OCI-LY3 (cell line): ENCODE results near the gene FXYD5.

Experiments
- H2AFZ ChIP-seq: fragments of 200-600, 300-600 bp; shearing (Covaris generic); 2 replicates; pipeline ENCODE4 v1.6.0; 2014; ENCODE audit warnings: antibody characterized with exemption, low read depth, low read length
- H3K27ac ChIP-seq: fragments of 200-600, 300-600 bp; sonication (generic); 2 replicates; pipeline ENCODE4 v1.5.1; 2014; ENCODE audit warnings: mild to moderate bottlenecking, low read length, moderate library complexity, mixed read lengths
- H3K27me3 ChIP-seq: fragments of 200-600, 300-600 bp; sonication (generic); 2 replicates; pipeline ENCODE4 v1.6.1; 2014; ENCODE audit warnings: low read depth, low read length, mixed read lengths
- H3K36me3 ChIP-seq: fragments of 200-600, 300-600 bp; sonication (generic); replicated peaks from 2 replicates; pipeline ENCODE3; 2014; ENCODE audit warnings: low read depth, low read length, mixed read lengths
- H3K4me1 ChIP-seq: fragments of 300-600, 200-600 bp; sonication (generic); 2 replicates; pipeline ENCODE4 v1.6.1; 2014; ENCODE audit warnings: low read length, mixed read lengths
- H3K4me2 ChIP-seq: fragments of 200-600, 300-600 bp; sonication (generic); 2 replicates; pipeline ENCODE4 v1.6.1; 2014; ENCODE audit warnings: low read length, mixed read lengths
- H3K4me3 ChIP-seq: fragments of 300-600, 200-600 bp; sonication (generic); 2 replicates; pipeline ENCODE4 v1.5.1; 2014; ENCODE audit warnings: antibody characterized with exemption, mild to moderate bottlenecking, low read length, moderate library complexity
- H3K79me2 ChIP-seq: fragments of 300-600, 200-600 bp; shearing (Covaris generic); 2 replicates; pipeline ENCODE4 v1.6.1; 2014; ENCODE audit warnings: mild to moderate bottlenecking, low read length, mixed read lengths
- H3K9ac ChIP-seq: fragments of 300-600, 200-600 bp; shearing (Covaris generic); 2 replicates; pipeline ENCODE4 v1.6.0; 2014; ENCODE audit warnings: mild to moderate bottlenecking, low read length, moderate library complexity
- H3K9me3 ChIP-seq: fragments of 200-600, 300-600 bp; shearing (Covaris generic); 2 replicates; pipeline ENCODE4 v1.6.1; 2014; ENCODE audit warnings: low read length, mixed read lengths; ENCODE audit not compliant: insufficient read depth
- H4K20me1 ChIP-seq: fragments of 200-600, 300-600 bp; sonication (generic); 2 replicates; pipeline ENCODE4 v1.6.1; 2016; ENCODE audit warnings: low read length, mixed read lengths; ENCODE audit not compliant: insufficient read depth
- EZH2phosphoT487 ChIP-seq: fragments of 200-600 bp; shearing (Covaris generic); IDR thresholded peaks from 2 replicates; pipeline ENCODE4 v1.6.1; 2018; ENCODE audit warnings: antibody characterized with exemption, mixed run types, low read depth
- TF ChIP-seq, protein P1 (sequence below): fragments of 200-600, 300-600 bp; sonication (generic); IDR thresholded peaks from 2 replicates; pipeline ENCODE4 v1.5.1; 2014; ENCODE audit warnings: antibody characterized with exemption, low read length, low read depth

FXYD5 gene

DNA sequence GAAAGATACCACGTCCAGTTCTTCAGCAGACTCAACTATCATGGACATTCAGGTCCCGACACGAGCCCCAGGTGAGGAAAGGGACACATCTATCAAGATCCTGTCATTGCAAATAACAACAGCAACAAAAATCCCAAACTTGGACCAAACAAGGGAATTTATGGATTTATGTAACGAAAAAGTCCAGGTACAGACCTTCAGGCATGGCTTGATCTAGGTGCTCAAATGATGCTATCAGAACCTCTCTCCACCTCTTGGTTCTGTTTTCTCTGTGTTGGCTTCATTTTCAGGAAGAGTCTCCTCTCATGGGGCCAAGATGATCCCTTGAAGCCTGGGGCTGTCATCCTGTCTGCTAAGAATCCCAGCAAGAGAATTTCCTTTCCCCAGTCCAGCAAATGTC is 2.9 kb downstream of the FXYD5 start:
- no peak overlapping the region for H3K4me2 ChIP-seq
- peaks cover 44% of the 10 kb centered on the region for H3K36me3 ChIP-seq
- peaks cover 13% of the 10 kb centered on the region for H3K4me1 ChIP-seq
- H3K9me3 ChIP-seq: no peaks in the 10 kb centered on the region
- no peak overlapping the region for H3K4me3 ChIP-seq
- H3K27me3 ChIP-seq: peaks cover 8% of the 10 kb centered on the region
- H3K79me2 ChIP-seq: peaks cover 9% of the 10 kb centered on the region
- no peaks in the 10 kb centered on the region for H4K20me1 ChIP-seq
- H3K9ac ChIP-seq: no peak overlapping the region
- no peak overlapping the region for H2AFZ ChIP-seq
- TF ChIP-seq, protein P1, sequence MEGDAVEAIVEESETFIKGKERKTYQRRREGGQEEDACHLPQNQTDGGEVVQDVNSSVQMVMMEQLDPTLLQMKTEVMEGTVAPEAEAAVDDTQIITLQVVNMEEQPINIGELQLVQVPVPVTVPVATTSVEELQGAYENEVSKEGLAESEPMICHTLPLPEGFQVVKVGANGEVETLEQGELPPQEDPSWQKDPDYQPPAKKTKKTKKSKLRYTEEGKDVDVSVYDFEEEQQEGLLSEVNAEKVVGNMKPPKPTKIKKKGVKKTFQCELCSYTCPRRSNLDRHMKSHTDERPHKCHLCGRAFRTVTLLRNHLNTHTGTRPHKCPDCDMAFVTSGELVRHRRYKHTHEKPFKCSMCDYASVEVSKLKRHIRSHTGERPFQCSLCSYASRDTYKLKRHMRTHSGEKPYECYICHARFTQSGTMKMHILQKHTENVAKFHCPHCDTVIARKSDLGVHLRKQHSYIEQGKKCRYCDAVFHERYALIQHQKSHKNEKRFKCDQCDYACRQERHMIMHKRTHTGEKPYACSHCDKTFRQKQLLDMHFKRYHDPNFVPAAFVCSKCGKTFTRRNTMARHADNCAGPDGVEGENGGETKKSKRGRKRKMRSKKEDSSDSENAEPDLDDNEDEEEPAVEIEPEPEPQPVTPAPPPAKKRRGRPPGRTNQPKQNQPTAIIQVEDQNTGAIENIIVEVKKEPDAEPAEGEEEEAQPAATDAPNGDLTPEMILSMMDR: no peak
- TF ChIP-seq EZH2phosphoT487: no peak
- no peak overlapping the region for H3K27ac ChIP-seq

DNA sequence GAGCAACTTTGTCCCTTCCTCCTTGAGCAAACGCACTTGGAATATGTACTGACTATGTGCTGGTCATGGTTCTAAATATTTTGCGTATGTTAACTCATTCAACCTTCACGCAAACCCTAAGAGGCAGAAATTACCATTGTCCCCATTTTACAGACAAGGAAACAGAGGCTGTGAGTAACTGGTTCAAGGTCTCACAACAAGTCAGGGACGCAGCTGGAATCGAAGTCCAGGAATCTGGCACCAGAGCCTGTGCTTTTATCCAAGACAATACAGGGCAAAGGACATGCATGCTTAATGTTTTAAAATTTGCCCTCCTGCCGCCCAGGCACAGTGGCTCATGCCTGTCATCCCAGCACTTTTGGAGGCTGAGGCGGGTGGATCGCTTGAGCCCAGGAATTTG is 5.1 kb downstream of the FXYD5 start:
- no peak overlapping the region for H3K27ac ChIP-seq
- H3K9ac ChIP-seq: no peak overlapping the region
- peaks cover 9% of the 10 kb centered on the region for H3K79me2 ChIP-seq
- peaks cover 9% of the 10 kb centered on the region for H3K4me1 ChIP-seq
- no peaks in the 10 kb centered on the region for H3K27me3 ChIP-seq
- H3K36me3 ChIP-seq: peaks cover 64% of the 10 kb centered on the region
- no peak overlapping the region for H3K4me2 ChIP-seq
- H2AFZ ChIP-seq: no peak overlapping the region
- H3K4me3 ChIP-seq: no peak overlapping the region
- no peak for TF ChIP-seq EZH2phosphoT487
- TF ChIP-seq, protein P1: no peak
- no peaks in the 10 kb centered on the region for H4K20me1 ChIP-seq
- H3K9me3 ChIP-seq: peaks cover 9% of the 10 kb centered on the region

DNA sequence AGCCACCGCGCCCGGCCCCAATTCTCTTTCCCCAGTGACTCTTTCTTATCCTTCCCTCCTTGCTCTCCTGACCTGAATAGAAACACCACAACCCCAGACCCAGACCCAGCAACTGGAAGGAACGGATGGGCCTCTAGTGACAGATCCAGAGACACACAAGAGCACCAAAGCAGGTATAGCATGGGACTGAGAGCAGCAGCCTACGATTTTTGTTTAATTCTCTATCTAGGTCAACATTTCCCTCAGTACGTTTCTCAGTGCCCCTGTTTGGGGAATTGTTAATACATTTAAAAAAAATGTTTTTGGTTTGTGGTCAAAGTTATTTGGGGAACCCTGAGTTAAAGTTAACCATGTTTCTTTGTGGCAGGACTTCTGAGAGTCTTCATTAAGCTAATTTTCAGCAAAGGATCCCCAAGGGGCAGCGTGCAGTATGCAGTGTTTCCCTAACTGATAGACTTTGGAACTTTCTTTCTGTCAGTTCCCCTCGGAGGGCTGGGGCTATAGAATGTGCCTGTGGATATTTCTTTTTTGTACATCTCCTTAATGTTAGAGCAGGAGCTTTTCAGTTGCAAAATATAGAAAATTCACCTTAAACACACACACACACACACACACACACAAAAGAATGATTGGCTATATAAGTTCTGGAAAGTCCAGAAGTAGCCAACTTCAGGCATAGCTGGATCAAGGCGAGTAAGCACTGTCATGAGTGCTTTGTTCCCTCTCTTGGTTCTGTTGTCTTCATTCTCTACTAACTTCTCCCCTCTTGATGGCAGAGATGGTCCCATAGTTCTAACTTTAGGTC is 6.3 kb downstream of the FXYD5 start:
- H3K4me3 ChIP-seq: no peak overlapping the region
- peaks cover 4% of the 10 kb centered on the region for H3K79me2 ChIP-seq
- H2AFZ ChIP-seq: no peak overlapping the region
- H3K4me1 ChIP-seq: peaks cover 4% of the 10 kb centered on the region
- H3K9me3 ChIP-seq: peaks cover 19% of the 10 kb centered on the region
- H3K9ac ChIP-seq: no peak overlapping the region
- TF ChIP-seq, protein P1: no peak
- TF ChIP-seq EZH2phosphoT487: no peak
- peaks cover 74% of the 10 kb centered on the region for H3K36me3 ChIP-seq
- no peak overlapping the region for H3K27ac ChIP-seq
- H4K20me1 ChIP-seq: no peaks in the 10 kb centered on the region
- no peak overlapping the region for H3K4me2 ChIP-seq
- H3K27me3 ChIP-seq: no peaks in the 10 kb centered on the region

DNA sequence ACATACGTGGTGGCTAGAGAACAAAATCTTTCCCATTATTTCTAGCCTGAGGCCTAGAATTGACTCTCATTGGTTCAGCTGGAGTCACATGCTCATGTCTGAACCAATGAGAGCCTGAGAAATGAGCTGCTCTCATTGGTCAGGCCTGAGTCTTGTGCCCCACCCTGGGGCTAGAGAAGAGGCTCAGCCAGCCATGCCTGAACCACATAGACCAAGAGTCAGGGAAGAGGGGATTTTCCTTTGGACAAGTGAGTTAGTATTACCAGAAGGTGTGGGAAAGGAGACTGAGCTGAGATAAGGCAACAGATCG is 6.9 kb downstream of the FXYD5 start:
- Histone ChIP-seq H3K27ac (no peak overlapping the region), H3K27me3 (no peaks in the 10 kb centered on the region), H3K79me2 (no peaks in the 10 kb centered on the region), H3K36me3 (peaks cover 75% of the 10 kb centered on the region), H3K4me3 (no peak overlapping the region), H3K9me3 (peaks cover 25% of the 10 kb centered on the region), H4K20me1 (no peaks in the 10 kb centered on the region), H3K9ac (no peak overlapping the region), H2AFZ (no peak overlapping the region), H3K4me2 (no peak overlapping the region), H3K4me1 (no peaks in the 10 kb centered on the region)
- TF ChIP-seq, protein P1: no peak
- TF ChIP-seq EZH2phosphoT487: no peak
